Stimulated activated CD4-positive, alpha-beta T cell treated with anti-CD3 and anti-CD28 coated beads, TNF-alpha, amount 100 ng/mL, for 1 hour (primary cell): Measurements from ENCODE around the gene CDH18.

Source experiments
- DNase-seq, 3 donors: peaks; one replicate each; pipeline ENCODE4 v3.0.0-alpha.2; 2020; ENCODE audit warnings: low read depth in 3 of 3, low spot score in 1 of 3

Gene CDH18

GRCh38 chr5:19492861-19493260, 495.1 kb downstream of the CDH18 start:
- no peak for DNase-seq

DNA sequence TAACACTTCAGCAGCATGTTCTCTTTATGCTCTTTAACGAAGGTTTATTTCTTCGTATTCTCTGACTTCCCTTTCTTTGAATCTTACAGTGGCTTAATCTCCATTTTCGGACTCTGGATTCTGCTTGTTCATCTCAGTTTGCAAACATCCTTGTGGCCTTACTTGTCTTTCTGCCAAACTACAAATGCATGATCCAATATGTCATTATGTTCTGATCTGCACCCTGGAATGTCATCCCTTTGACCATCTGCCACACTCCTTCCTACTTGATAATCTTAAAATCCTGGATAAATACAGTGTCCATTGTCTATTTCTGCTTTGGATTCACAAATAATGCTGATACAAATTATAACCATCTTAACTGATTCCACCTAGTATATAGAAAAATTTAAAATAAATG, 499.2 kb downstream of the CDH18 start:
- DNase-seq = no peak

GRCh38 chr5:19487480-19487879, 500.5 kb downstream of the CDH18 start:
- no peak for DNase-seq

GRCh38 chr5:19479562-19479961, 508.4 kb downstream of the CDH18 start:
- DNase-seq = no peak

- no peak for DNase-seq
Measured at GRCh38 chr5:19462019-19462418, 526.0 kb downstream of the CDH18 start.

DNA sequence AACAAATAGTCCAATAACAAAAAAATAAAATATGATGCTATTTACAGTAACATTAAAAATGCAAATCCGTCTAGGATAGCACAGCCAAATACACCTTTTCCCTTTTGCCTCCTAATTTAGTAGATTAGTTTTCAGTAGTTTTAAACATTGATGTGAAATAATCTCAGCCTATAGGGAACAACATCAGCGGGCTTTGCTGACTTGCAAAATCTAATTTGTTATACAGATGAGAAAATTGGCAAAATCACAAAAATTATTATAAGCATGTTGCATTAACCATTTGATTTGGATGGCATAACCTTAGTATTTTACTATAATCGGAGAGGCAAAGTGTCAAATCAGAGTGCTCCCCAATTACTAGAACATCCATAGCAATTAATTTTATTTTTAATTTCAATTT, 563.5 kb downstream of the CDH18 start:
- DNase-seq = no peak
